ENCODE results near the gene ADPRHL1.
"Not testable (repeated sequence)": the region's sequence is repeated elsewhere in the genome, so short reads cannot be mapped to it uniquely, and the experiment has no call there.

Gene ADPRHL1

DNA sequence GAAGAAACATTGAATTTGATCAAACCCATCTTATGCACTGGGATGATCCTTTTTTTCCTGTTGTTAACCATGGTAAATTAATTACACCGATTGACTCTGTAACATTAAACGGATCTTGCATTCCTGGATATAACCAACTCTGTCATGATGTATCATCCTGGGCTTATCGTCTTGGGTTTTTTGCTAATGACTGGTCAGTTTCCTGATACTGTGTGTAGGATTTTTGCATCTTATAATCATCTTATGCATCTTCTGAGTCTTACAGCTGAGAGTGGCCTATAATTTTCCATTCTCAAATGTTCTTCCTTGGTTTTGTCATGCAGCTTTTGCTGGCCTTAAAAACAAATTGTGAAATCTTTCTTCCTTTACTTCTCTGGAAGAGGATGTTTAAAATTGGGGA is 24.4 kb upstream of the ADPRHL1 start:
- DNase-seq: no peak

- DNase-seq: no peak
These were observed 23.5 kb upstream of the ADPRHL1 start for GRCh38 chr13:113476811-113477210.

DNA sequence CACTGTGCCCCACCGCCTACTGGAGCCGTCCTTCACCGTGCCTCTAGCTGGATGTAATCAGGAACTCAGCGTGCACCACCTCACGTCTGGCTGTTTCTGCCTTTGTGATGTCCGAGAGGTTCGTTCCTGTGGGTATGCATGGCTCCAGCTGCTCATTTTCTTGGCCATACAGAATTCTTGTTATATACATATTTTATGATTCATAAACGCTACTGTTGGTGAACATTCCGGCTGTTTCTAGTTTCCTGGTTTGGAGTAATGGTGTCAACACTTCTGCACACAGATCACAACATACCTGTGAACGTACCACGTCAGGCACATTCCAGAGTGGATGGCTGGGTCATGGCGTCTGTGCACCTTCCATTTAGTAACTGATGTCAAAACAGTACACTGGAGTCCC is 22.6 kb upstream of the ADPRHL1 start:
- DNase-seq: no peak

DNA sequence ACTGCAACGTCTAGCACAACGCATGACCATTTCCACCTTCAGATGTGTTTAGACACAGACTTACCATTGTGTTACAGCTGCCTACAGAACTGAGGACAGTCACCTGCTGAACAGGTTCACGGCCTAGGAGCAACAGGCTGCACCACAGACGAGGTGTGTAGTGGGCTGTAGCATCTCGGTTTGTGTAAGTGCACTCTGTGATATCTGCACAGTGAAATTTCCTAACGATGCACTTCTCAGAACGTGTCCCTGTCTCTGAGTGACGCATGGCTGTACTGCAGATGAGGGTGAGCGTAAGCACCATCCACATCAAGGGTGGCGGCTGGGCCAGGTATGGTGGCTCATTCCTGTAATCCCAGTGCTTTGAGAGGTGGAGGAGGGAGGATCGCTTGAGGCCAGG is 22.0 kb upstream of the ADPRHL1 start:
- no peak for DNase-seq

- no peak for DNase-seq
These were observed 20.9 kb upstream of the ADPRHL1 start for GRCh38 chr13:113474179-113474578.

DNA sequence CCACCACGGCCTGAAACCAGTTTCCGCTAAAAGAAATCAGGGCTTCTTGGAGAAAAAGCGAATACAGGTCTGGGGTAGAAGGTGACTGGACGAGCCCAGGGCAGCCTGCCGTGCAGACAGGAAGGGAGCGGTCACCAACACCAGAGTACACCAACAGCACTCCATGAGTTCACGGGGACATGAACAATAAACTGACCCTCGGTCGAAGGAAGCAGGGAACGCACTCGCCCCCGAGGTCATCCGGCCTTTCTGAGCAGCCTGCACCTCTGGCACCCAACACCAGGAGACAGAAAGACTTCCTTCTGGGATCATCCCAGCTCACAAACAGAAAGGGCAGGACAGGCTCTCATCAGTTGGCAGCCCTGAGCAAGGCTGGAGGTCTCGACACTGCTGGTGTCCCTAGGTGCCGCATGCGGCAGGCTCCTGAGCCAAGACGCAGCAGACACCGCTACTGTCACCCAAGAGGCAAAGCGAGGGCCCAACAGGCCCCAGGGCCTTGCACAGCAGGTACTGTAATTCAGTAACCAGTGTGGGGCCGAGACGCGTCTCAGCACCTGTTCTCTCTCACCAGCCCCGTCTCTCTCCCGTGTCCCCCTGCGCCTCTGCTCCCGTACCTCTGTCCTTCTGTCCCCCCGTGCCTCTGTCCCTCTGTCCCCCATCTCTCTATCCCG is 19.2 kb upstream of the ADPRHL1 start:
- no peak for DNase-seq

DNA sequence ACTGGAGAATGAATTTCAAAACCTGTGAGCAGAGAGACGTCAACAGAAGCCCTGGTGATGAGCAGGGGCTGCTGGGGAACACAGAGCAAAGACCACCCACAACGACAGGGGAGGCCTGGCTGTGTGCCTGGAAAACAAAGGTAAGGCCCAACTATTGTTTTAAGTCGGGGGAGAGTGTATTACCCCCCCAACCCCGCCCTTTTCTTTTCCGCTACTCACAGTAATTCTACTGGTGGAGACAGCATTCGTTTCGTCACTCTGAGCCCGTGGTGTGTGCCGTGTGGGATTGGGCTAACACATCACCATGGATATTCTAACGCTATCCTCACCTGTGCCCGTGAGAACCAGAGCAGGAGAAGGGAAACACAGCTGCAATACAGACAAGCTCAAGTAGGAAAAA is 18.6 kb upstream of the ADPRHL1 start:
- DNase-seq: no peak

GRCh38 chr13:113470635-113471163 is 17.4 kb upstream of the ADPRHL1 start:
- not testable (repeated sequence) for DNase-seq

DNA sequence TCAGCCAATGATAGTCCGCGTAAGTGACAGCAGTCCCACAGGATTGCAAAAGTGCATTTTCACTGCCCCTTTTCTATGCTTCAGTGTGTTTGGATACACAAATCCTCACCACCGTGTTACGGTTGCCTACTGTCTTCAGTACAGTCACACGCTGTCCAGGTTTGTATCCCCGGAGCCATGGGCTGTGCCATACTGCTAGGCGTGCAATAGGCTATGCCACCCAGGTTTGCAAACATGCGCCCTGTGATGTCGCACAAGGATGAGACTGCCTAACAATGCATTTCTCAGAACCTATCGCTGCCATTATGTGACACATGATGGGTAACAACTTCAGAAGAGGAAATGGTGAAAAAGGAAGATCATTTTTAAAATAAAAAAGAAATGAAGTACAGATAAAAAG is 16.8 kb upstream of the ADPRHL1 start:
- DNase-seq: no peak

- DNase-seq: no peak
These were observed 16.3 kb upstream of the ADPRHL1 start for GRCh38 chr13:113469582-113469981.

GRCh38 chr13:113468472-113469201 is 15.3 kb upstream of the ADPRHL1 start:
- DNase-seq: no peak

GRCh38 chr13:113468029-113468428 is 14.7 kb upstream of the ADPRHL1 start:
- no peak for DNase-seq

DNA sequence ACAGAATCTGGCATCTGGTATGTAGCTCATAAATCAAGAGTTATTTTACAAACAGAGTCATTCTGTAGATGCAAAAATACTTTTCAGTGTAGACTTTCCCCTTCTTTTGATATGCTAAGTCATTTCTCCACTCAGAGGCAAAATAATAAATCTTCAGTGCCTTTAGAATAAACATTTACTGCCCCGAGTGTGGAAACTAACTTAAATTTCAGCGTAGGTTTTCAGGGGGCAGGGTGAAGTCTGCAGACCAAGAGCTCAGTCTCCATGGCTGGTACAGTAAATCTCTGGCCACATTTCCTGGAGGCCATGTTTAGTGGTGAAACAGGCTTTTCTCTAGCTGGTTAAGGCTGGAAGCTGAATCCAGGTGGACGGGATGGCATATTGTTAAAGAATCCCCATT is 13.1 kb upstream of the ADPRHL1 start:
- no peak for DNase-seq

- no peak for DNase-seq
These were observed 12.0 kb upstream of the ADPRHL1 start for GRCh38 chr13:113465300-113465699.

DNA sequence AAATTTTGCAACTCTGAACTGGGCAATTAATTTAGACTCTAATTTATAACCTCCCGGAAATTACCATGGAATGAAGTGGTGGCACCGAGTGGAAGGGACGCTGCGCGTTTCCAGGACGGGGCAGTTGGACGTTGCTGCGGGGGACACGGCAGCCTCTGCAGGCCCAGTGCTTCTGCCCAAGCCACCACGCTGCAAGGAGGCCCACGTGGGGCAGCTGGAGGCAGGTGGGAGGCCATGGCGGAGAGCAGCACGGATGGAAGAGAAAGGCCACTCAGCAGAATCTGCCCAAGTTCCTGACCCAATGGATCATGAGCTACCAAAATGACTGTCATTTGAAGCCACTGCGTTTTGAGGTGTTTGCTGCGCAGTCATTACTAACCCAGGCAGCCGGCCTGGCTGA is 11.2 kb upstream of the ADPRHL1 start:
- no peak for DNase-seq

DNA sequence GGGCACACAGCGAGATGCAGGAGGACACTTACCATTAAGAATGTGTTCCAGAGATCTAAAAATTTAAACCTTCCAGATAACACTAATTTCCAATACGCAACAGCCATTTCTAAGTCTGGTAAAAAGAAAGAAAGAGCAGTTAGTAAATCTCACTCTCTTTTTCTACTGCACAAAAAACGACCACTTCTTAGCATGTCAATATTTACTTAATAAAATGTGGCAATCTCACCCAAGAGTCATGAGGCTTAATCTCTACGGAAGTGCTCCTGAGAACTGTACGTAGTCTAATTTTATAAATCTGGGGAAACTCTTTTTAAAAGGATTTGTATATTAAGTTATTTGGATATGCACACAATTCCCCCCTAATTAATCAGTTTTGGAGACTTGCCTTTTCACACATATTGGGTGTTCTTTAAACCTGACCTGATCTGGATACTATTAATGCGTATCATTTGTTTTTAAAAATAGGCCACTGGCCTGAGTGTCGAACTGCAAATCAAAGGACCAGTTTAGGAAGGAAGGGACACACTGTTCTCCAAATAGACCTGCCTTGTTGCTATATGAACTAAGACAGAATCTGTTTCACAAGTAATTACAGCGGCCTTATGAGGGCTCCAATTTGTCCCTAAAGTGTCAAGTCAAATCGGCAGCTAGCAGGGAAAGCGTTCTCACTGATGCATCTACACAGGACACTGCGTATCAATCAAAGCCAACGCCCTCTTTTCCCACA is 7.9 kb upstream of the ADPRHL1 start:
- no peak for DNase-seq

DNA sequence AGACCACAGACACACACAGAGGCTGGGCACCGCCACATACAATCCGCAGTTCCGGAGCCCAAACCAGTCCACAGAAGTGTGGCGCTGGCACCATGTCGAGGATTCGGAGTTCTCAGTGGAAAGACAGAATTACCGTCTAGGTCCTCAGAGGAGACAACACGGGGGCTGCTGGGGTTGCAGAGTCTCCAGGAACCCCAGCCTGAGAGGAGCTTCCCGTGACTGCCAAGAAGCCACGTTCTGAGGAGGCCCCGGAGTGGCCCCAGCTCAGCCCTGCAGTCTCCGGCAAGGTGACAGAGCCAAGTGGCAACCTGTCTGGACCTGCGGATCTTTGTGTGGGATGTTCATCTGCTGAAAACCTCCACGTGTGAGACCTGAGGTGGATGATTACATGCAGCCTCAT is 7.3 kb upstream of the ADPRHL1 start:
- DNase-seq: no peak

DNA sequence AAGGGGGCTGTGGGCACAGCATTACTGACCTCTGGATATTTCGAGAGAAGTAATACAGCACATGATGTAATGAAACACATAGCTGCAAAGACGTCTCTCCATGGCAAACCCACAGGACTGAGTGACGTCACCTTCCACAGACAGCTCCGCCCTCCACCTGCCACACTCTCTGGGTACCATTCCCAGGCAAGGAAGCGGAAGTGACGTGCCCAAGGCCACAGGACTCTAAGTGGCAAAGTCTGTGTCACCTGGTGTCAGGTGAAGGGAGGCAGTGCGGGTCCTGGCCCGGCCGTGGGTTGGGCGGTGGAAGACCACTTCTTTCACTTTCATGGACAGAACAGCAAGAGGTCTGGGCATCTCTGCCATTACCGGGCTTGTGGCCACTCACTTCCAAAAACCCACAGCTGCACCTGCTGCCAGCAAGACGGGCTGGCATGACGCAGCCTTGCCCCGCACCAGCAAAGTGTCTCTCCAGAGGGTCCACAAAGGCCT is 6.8 kb upstream of the ADPRHL1 start:
- DNase-seq: no peak

DNA sequence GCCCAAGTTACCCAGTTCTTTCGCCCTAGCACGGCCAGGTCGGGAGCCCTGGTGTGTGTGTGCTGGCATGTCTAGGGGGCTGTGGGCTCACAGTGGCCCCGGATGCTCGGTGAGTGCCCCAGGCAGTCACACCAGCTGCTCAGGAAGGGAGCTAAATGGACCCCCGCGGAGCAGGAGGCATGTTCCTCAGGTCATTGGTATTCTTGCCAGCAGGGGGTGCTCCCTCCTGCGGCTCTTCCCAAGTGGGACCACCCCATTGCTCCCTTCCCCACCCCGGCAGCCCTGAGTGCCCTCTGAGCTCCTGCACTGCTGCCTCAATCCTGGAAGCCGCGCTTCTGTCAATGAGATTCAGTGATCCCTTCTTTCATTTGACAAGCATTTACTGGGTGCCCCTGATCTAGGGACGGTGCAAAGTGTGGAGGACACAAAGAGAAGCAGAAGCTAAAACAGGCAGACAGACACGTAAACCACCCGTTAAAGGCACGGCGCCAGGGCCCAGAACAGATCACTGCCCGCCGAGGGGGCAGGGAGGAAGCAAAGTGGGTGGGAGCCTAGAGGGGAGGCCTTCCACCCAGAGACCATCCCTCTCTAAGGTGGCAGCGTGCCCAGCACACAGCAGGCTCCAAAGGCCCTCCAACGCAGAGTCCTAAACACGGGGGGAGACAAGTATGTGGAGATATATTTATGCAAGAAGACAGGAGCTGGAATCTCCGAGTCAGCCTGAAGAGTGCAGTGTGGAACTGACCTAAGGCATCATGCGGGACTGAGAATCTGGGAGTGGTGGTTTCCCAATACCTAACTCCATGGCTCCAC is 5.2 kb upstream of the ADPRHL1 start:
- DNase-seq: no peak

- DNase-seq: no peak
These were observed 4.2 kb upstream of the ADPRHL1 start for GRCh38 chr13:113457510-113457909.

DNA sequence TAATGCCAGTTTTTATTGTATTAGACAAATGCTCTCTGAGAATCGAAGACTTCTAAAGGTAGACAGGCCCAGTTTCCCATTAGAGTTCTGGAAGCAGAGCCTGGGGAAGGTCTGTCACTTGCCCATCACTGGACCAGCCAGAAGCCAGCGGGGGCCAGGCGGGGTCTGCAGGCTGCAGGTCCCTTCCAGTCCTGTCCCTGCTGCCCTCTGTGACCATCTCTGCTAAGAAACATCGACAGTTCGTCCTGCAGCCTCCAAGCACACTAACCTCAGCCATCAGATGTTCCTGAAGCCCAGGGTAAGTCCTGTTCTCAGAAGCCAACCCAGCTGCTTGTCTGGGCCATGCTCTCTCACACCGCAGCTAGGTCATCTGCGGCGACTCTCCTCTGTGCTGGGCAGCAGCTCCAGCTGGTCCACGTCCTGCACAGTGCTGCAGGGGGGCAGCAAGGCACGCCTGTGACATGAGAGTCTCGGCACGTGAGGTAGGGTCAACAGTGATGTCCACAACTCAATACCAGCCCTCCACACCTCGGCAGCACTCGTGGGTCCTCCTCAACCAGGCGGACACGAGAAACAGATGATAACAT is 2.9 kb upstream of the ADPRHL1 start:
- DNase-seq: no peak

GRCh38 chr13:113455384-113455783 is 2.1 kb upstream of the ADPRHL1 start:
- no peak for DNase-seq
